ENCODE results near the gene CCDC93.
A peak's percentile ranks its signal among the peaks of the same experiment; 100 is the strongest.

Gene CCDC93

DNA sequence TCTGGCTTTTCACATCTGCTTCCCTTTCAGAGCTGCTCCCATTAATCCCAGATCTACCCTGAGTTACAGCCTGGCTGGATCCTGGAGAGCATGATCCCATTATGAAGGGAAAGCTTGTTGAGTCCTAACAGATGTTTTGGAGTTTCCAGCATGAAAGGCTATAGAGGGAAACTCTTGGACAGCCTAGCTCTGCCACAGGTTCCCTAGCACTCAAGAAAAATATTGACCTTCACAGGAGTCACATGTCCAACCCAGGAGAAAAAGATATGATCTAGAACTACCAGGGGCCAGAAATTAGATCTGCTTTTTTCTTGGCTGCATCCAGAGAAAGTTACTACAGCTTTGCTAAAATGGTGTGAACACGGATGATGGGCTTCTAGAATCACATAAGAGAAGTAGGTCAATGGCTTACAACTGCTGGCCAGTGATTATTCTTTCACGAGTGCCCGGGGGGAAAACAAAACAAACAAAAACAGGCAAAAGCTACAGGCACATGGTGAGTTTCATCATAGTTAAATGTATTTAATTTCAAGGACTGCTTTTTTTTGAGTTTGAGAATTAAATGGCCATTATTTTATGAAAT is 15.9 kb downstream of the CCDC93 start:
- H3K27ac Mint-ChIP-seq, result no peak overlapping the region
- H3K27me3 Mint-ChIP-seq (ENCODE audit: low read depth, poor library complexity), result peaks cover 1% of the 10 kb centered on the region
- no peak for DNase-seq
- peaks cover 53% of the 10 kb centered on the region for H3K36me3 Mint-ChIP-seq (ENCODE audit: low read depth)
- H3K9me3 Mint-ChIP-seq, result no peaks in the 10 kb centered on the region
- peaks cover 5% of the 10 kb centered on the region for H3K4me1 Mint-ChIP-seq
- H3K4me3 Mint-ChIP-seq, result no peak overlapping the region
- TF ChIP-seq, protein P1, sequence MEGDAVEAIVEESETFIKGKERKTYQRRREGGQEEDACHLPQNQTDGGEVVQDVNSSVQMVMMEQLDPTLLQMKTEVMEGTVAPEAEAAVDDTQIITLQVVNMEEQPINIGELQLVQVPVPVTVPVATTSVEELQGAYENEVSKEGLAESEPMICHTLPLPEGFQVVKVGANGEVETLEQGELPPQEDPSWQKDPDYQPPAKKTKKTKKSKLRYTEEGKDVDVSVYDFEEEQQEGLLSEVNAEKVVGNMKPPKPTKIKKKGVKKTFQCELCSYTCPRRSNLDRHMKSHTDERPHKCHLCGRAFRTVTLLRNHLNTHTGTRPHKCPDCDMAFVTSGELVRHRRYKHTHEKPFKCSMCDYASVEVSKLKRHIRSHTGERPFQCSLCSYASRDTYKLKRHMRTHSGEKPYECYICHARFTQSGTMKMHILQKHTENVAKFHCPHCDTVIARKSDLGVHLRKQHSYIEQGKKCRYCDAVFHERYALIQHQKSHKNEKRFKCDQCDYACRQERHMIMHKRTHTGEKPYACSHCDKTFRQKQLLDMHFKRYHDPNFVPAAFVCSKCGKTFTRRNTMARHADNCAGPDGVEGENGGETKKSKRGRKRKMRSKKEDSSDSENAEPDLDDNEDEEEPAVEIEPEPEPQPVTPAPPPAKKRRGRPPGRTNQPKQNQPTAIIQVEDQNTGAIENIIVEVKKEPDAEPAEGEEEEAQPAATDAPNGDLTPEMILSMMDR (IDR thresholded peaks at IDR 0.05), result no peak

GRCh38 chr2:117996525-117996924 is 17.3 kb downstream of the CCDC93 start:
- DNase-seq, result no peak
- Mint-ChIP-seq H3K27ac (no peak overlapping the region), H3K36me3 (ENCODE audit: low read depth) (peaks cover 63% of the 10 kb centered on the region), H3K4me1 (no peaks in the 10 kb centered on the region), H3K27me3 (ENCODE audit: low read depth, poor library complexity) (peaks cover 3% of the 10 kb centered on the region), H3K9me3 (no peaks in the 10 kb centered on the region), H3K4me3 (no peak overlapping the region)
- TF ChIP-seq, protein P1 (IDR thresholded peaks at IDR 0.05), result no peak

GRCh38 chr2:117994729-117995128 is 19.1 kb downstream of the CCDC93 start:
- DNase-seq, result no peak
- TF ChIP-seq, protein P1 (IDR thresholded peaks at IDR 0.05), result no peak
- Mint-ChIP-seq H3K27me3 (ENCODE audit: low read depth, poor library complexity) (peaks cover 3% of the 10 kb centered on the region), H3K9me3 (no peaks in the 10 kb centered on the region), H3K27ac (no peak overlapping the region), H3K4me3 (no peak overlapping the region), H3K36me3 (ENCODE audit: low read depth) (peaks cover 72% of the 10 kb centered on the region), H3K4me1 (no peaks in the 10 kb centered on the region)

DNA sequence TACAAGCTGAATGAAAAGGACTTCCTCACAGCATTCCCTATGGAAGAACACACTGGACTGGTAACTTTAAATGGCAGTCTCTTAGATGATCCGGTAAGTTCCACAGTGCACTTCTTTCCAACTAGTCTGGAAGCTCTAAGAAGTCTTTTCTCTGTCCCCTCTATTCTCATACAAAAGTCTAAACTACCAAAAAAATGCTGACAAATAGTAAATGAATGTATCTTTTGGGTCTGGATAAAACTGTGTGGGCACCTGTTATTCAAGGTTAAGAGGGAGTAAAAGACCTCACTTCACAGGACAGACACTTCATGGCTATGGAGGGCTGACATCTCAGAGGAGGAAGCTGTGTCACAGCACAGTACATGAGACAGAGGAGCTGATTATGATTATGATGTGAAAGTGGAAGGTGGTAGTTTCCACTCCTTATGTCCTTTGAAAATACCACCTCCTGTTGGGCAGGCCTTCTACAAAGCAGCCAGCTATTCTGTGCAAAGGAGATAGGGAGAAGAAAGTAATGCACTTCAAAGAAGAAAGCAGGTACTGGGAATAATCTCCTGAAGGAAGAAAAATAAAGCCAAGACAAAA is 23.9 kb downstream of the CCDC93 start:
- Mint-ChIP-seq H3K4me1 (no peaks in the 10 kb centered on the region), H3K27me3 (ENCODE audit: low read depth, poor library complexity) (peaks cover 3% of the 10 kb centered on the region), H3K4me3 (no peak overlapping the region), H3K36me3 (ENCODE audit: low read depth) (peaks cover 42% of the 10 kb centered on the region), H3K27ac (no peak overlapping the region), H3K9me3 (no peaks in the 10 kb centered on the region)
- TF ChIP-seq, protein P1 (IDR thresholded peaks at IDR 0.05), result no peak
- DNase-seq, result no peak

GRCh38 chr2:117987121-117987520 is 26.7 kb downstream of the CCDC93 start:
- Mint-ChIP-seq H3K4me1 (peaks cover 9% of the 10 kb centered on the region), H3K9me3 (no peaks in the 10 kb centered on the region), H3K4me3 (no peak overlapping the region)

More at GRCh38 chr2:117987121-117987520, 26.7 kb downstream of the CCDC93 start:
- Mint-ChIP-seq H3K36me3 (ENCODE audit: low read depth) (peaks cover 20% of the 10 kb centered on the region), H3K27me3 (ENCODE audit: low read depth, poor library complexity) (no peaks in the 10 kb centered on the region), H3K27ac (peak overlapping the region; percentile 47)
- TF ChIP-seq, protein P1 (IDR thresholded peaks at IDR 0.05), result no peak
- no peak for DNase-seq

Measured in nephron progenitor cell (in vitro differentiated cells).